Karpas-422 (cell line): ENCODE results near the gene SSR1. TPM values are rescaled to one million over a fixed set of nuclear protein-coding genes. Genes with fewer than 3 reads are reported as not detected.
A peak's percentile ranks its signal among the peaks of the same experiment; 100 is the strongest.

Experiments used
- DNase-seq: peaks from one replicate; pipeline ENCODE4 v3.0.0-alpha.2; 2015
- H2AFZ ChIP-seq: fragments of 200-600 bp; sonication (generic); 2 replicates; pipeline ENCODE4 v1.6.1; 2014; ENCODE audit warnings: antibody characterized with exemption, low read length, mixed read lengths
- H3K27ac ChIP-seq: fragments of 200-600 bp; sonication (generic); 2 replicates; pipeline ENCODE4 v1.5.1; 2014; ENCODE audit warnings: mild to moderate bottlenecking, low read length, moderate library complexity
- H3K27me3 ChIP-seq: fragments of 200-600 bp; sonication (generic); 2 replicates; pipeline ENCODE4 v1.6.1; 2014; ENCODE audit warnings: low read length, mixed read lengths
- H3K36me3 ChIP-seq: fragments of 200-600 bp; sonication (generic); 2 replicates; pipeline ENCODE4 v1.6.1; 2014; ENCODE audit warnings: low read length, mixed read lengths; ENCODE audit not compliant: insufficient read depth
- H3K4me1 ChIP-seq: fragments of 200-600 bp; sonication (generic); 2 replicates; pipeline ENCODE4 v1.6.1; 2014; ENCODE audit warnings: mild to moderate bottlenecking, low read length, mixed read lengths
- H3K4me2 ChIP-seq: fragments of 200-600 bp; sonication (generic); 2 replicates; pipeline ENCODE4 v1.6.1; 2014; ENCODE audit warnings: low read length, low read depth, mild to moderate bottlenecking; ENCODE audit not compliant: poor library complexity, severe bottlenecking
- H3K4me3 ChIP-seq: fragments of 200-600 bp; sonication (generic); 2 replicates; pipeline ENCODE4 v1.5.1; 2014; ENCODE audit warnings: mild to moderate bottlenecking, antibody characterized with exemption, low read length, mixed read lengths
- H3K79me2 ChIP-seq: fragments of 200-600 bp; sonication (generic); 2 replicates; pipeline ENCODE4 v1.6.1; 2014; ENCODE audit warnings: mild to moderate bottlenecking, low read length, mixed read lengths
- H3K9ac ChIP-seq: fragments of 200-600 bp; sonication (generic); 2 replicates; pipeline ENCODE4 v1.6.0; 2014; ENCODE audit warnings: low read length
- H3K9me2 ChIP-seq: fragments of 200-600 bp; sonication (generic), shearing (Covaris generic); replicated peaks from 2 replicates; pipeline ENCODE4 v1.6.0; 2014; ENCODE audit warnings: mild to moderate bottlenecking, low read length, moderate library complexity; ENCODE audit not compliant: insufficient read depth
- H3K9me3 ChIP-seq: fragments of 300-700, 200-600 bp; sonication (generic); 2 replicates; pipeline ENCODE4 v1.6.1; 2014; ENCODE audit warnings: low read length, mixed read lengths
- H4K20me1 ChIP-seq: fragments of 200-600 bp; sonication (generic); 2 replicates; pipeline ENCODE4 v1.6.1; 2014; ENCODE audit warnings: mild to moderate bottlenecking, antibody characterized with exemption, low read length, low read depth; ENCODE audit not compliant: insufficient read depth
- total RNA-seq: library from RNA; depleted of rRNA; stranded (reverse); fragments of >200 nt; shearing (Covaris generic); gene quantifications from 2 replicates; pipeline ENCODE4 v1.2.3, GENCODE V29; 2014; ENCODE audit warnings: low replicate concordance

Gene SSR1
- total RNA-seq, 1 experiment from 2014 or later: 83.2 TPM

- no peak overlapping the region for H3K4me3 ChIP-seq
- H3K36me3 ChIP-seq: no peaks in the 10 kb centered on the region
- H3K79me2 ChIP-seq: no peaks in the 10 kb centered on the region
- no peaks in the 10 kb centered on the region for H3K9me2 ChIP-seq
- H3K27ac ChIP-seq: no peak overlapping the region
- no peaks in the 10 kb centered on the region for H4K20me1 ChIP-seq
- H3K27me3 ChIP-seq: no peaks in the 10 kb centered on the region
- H3K9me3 ChIP-seq: no peaks in the 10 kb centered on the region
- no peak overlapping the region for H2AFZ ChIP-seq
- H3K9ac ChIP-seq: no peak overlapping the region
- no peak for DNase-seq
- no peak overlapping the region for H3K4me2 ChIP-seq
- peaks cover 7% of the 10 kb centered on the region; the same call in 1 of the 2 replicates for H3K4me1 ChIP-seq
These were observed 50.1 kb downstream of the SSR1 start for GRCh38 chr6:7262746-7263518.

DNA sequence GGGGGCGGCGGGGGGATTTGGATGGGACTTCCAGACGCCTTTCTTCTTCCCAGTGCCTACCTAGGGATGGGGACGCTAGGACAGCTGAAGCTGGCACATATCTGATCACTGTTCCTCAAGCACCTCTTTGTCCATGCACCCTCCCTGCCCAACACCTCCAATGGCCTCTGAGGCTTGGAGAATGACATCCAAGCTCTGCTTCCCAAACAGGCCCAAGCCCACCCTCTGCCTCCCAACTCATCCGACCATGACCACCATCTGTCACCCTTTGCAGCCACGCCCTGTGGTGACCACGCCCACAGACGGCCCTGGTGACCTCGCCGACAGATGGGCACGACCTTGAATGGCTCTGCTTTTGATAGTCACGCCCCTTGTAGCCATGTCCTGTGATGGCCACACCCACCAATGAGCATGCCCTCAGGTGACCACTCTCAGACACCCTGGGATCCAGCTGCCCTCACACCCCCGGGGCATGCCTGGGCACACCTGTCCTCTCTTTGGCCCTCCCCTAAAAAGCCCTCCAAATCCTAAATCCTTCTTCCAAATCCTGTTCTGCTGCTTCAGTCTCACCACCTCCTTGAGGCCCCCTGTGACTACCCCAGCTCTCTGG lies 51.0 kb downstream of the SSR1 start:
- Histone ChIP-seq H3K4me3 (no peak overlapping the region; the same call in 1 of the 2 replicates), H3K27me3 (no peaks in the 10 kb centered on the region), H3K9ac (no peak overlapping the region), H2AFZ (no peak overlapping the region), H3K36me3 (no peaks in the 10 kb centered on the region), H3K4me1 (peaks cover 7% of the 10 kb centered on the region; the same call in 1 of the 2 replicates), H3K9me2 (no peaks in the 10 kb centered on the region), H3K79me2 (no peaks in the 10 kb centered on the region), H3K27ac (no peak overlapping the region), H3K4me2 (peak overlapping the region; percentile 37), H4K20me1 (no peaks in the 10 kb centered on the region), H3K9me3 (no peaks in the 10 kb centered on the region)
- DNase-seq: no peak

DNA sequence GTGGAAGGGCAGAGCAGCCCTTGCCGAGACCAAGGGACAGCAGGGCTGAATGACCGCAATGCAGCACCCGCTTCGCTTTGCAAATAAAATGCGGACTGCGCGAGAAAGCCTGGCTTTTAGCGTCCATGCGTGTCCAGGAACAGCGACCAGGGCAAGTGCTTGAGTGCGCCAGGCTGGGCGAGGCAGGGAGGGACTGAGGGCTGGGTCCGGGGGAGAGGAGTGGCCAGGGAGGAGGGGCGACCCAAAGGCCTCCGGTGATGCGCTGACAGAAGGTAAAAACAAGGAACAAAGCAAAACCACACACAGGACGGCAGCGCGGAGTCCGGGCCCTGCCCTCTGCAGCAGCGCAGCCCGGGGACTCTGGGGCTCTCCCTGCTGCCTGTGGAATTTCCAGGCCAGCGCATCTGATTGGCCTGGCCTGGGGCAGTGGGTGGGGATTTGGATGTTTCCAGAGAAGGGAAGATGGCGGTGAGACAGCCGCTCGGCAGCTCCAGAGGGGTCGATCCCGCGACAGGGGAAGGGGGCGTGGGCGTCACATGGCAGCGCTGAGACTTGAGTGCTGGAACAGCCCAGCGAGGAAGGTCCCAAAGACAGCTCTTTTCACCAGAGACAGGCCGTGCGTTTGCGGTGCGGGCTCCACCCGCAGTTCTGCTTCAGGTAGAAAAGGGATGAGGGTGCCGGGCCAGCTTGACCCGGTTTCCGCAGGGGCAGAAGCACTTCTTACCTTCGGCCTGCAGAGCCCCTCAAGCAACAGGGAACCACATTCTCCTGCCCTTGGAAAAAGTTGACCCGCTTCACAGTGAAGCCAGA lies 51.8 kb downstream of the SSR1 start:
- H3K27ac ChIP-seq: no peak overlapping the region
- no peaks in the 10 kb centered on the region for H3K9me2 ChIP-seq
- peak overlapping the region; percentile 41 for H3K9ac ChIP-seq
- DNase-seq: peak; percentile 46
- no peaks in the 10 kb centered on the region for H4K20me1 ChIP-seq
- no peaks in the 10 kb centered on the region for H3K79me2 ChIP-seq
- no peaks in the 10 kb centered on the region for H3K9me3 ChIP-seq
- H3K4me1 ChIP-seq: peaks cover 7% of the 10 kb centered on the region; the same call in 1 of the 2 replicates
- H3K27me3 ChIP-seq: no peaks in the 10 kb centered on the region
- H2AFZ ChIP-seq: no peak overlapping the region; the same call in 1 of the 2 replicates
- H3K4me2 ChIP-seq: peak overlapping the region; percentile 37
- H3K36me3 ChIP-seq: no peaks in the 10 kb centered on the region
- H3K4me3 ChIP-seq: peak overlapping the region; percentile 45; the same call in 1 of the 2 replicates

DNA sequence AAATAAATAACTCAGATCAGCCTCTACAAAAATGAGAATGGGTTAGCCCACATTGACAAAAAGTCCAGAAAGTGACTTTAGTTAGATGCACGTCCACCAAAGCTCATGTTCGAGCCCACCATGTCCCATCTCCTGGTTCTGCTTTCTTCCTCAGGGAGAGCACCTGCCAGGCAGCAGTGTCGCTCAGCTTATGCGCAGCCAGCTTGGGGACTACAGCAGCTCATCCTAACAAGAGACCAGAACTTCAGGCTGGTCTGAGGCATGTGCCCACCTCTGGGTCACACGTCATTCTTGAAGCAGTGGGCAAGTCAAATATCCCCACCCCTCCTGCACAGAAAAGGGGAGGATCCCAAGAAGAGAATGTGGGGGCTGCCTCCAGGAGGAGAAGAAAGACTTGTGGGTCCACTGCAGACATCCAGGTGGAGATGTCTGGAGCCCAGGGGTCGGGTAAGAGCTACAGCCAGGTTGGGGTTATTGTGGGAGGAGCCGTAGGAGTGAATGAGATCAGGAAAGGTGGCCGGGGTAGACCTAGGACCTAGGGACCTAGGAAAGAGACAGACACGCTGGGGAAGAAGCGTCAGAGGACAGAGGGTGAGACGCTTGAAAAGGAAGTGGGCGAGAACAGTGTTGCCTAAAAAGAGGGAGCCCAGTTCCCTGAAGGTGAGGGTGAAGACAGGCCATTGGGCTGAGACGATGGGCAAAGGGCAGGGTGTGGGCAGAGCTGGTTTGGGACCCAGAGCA lies 52.5 kb downstream of the SSR1 start:
- H3K27me3 ChIP-seq: no peaks in the 10 kb centered on the region
- H4K20me1 ChIP-seq: no peaks in the 10 kb centered on the region
- H3K4me3 ChIP-seq: peak overlapping the region; percentile 45; the same call in 1 of the 2 replicates
- H3K9me3 ChIP-seq: peaks cover 4% of the 10 kb centered on the region; the same call in 1 of the 2 replicates
- no peak overlapping the region for H3K27ac ChIP-seq
- H3K9me2 ChIP-seq: no peaks in the 10 kb centered on the region
- DNase-seq: no peak
- H3K4me1 ChIP-seq: peaks cover 7% of the 10 kb centered on the region; the same call in 1 of the 2 replicates
- H3K9ac ChIP-seq: peak overlapping the region; percentile 41; the same call in 1 of the 2 replicates
- no peaks in the 10 kb centered on the region for H3K79me2 ChIP-seq
- H3K36me3 ChIP-seq: no peaks in the 10 kb centered on the region
- no peak overlapping the region for H2AFZ ChIP-seq
- H3K4me2 ChIP-seq: peak overlapping the region; percentile 37

DNA sequence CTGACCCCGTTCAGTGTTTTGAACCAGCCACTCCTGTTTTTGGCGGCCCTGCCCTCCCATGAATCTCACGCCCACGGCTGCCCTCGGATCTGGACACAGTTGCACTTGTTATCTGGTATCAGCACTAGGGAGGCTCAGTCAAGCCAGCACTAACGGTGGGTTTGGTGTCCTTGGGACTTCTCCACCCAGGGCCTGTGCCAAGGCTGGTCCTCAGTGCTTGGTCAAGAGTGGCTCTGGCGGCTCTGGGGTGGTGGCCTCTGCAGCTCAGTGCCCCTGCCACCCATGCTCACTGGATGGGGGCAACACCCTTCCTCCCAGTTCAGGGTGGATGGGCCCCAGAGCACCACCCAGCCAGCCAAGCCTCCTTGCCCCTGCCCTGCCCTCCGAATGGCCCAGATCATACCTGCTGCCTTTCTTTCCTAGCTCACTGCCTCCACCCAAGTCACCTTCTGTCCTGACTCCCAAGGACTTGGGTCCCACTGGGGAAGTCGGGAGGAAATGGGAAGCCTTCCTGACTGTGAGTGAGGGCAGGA lies 54.7 kb downstream of the SSR1 start:
- Histone ChIP-seq H2AFZ (no peak overlapping the region), H3K4me3 (no peak overlapping the region), H4K20me1 (no peaks in the 10 kb centered on the region), H3K27ac (no peak overlapping the region), H3K9me3 (peaks cover 8% of the 10 kb centered on the region; the same call in 1 of the 2 replicates), H3K9ac (no peak overlapping the region), H3K36me3 (no peaks in the 10 kb centered on the region), H3K4me1 (peaks cover 7% of the 10 kb centered on the region; the same call in 1 of the 2 replicates), H3K27me3 (no peaks in the 10 kb centered on the region), H3K79me2 (no peaks in the 10 kb centered on the region), H3K4me2 (no peak overlapping the region), H3K9me2 (no peaks in the 10 kb centered on the region)
- DNase-seq: no peak

DNA sequence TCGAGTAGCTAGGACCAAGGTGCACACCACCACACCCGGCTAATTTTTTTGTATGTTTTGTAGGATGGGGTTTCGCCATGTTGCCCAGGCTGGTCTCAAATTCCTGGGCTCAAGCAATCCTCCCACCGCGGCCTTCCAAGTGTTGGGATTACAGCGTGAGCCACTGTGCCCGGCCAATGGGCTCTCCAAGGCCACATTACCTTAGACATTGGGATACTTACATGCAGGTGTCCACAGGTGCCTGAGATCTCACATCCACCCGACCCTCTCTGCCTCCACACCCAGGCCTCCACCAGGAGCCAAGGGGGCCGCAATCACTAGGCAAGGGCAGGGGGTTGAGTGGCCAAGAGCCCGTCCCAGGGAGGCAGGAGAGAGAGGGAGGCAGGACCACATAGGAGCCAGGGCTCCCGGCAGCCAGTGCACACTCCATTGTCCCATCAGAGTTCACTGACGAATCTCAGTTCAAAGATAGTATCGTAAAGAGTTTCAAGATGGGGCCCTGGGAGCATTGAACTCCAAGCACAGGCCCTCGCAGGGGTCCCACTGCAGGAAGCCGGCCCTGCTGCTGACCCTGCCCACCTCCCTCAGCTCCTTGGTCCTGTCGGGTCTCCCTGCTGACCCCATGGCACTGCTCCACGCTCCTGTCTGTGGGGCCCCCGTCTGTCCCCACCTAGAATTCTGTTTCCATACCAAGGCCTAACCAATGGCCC lies 55.3 kb downstream of the SSR1 start:
- Histone ChIP-seq H3K27me3 (no peaks in the 10 kb centered on the region), H3K27ac (no peak overlapping the region), H3K9ac (no peak overlapping the region), H3K9me2 (no peaks in the 10 kb centered on the region), H3K4me3 (no peak overlapping the region), H3K4me1 (peaks cover 7% of the 10 kb centered on the region; the same call in 1 of the 2 replicates), H2AFZ (no peak overlapping the region), H3K79me2 (no peaks in the 10 kb centered on the region), H3K4me2 (no peak overlapping the region), H3K9me3 (peaks cover 8% of the 10 kb centered on the region; the same call in 1 of the 2 replicates), H3K36me3 (no peaks in the 10 kb centered on the region), H4K20me1 (no peaks in the 10 kb centered on the region)
- no peak for DNase-seq

- Histone ChIP-seq H3K4me1 (peaks cover 7% of the 10 kb centered on the region; the same call in 1 of the 2 replicates), H2AFZ (no peak overlapping the region), H3K27me3 (no peaks in the 10 kb centered on the region), H3K36me3 (no peaks in the 10 kb centered on the region), H3K79me2 (no peaks in the 10 kb centered on the region), H3K9me3 (peaks cover 8% of the 10 kb centered on the region; the same call in 1 of the 2 replicates), H3K4me2 (no peak overlapping the region), H3K9ac (no peak overlapping the region), H3K4me3 (no peak overlapping the region), H3K9me2 (no peaks in the 10 kb centered on the region), H3K27ac (no peak overlapping the region), H4K20me1 (no peaks in the 10 kb centered on the region)
- no peak for DNase-seq
These were observed 56.2 kb downstream of the SSR1 start for GRCh38 chr6:7256785-7257184.
